AG04450 (cell line): ENCODE results near the gene GSTM1. TPM values are rescaled to one million over a fixed set of nuclear protein-coding genes. Genes with fewer than 3 reads are reported as not detected.
"Not testable (repeated sequence)": the region's sequence is repeated elsewhere in the genome, so short reads cannot be mapped to it uniquely, and the experiment has no call there.

Source experiments
- CTCF ChIA-PET: fragments of 300-600, 350-600 bp; formaldehyde crosslinking; extraction: SDS; loops from one replicate; lab custom pipeline; 2022; ENCODE audit warnings: antibody characterized with exemption, inconsistent platforms; lab: Charles Lee
- POLR2A ChIA-PET: fragments of 350-600 bp; formaldehyde crosslinking; extraction: SDS; loops from one replicate; lab custom pipeline; 2021; ENCODE audit warnings: antibody characterized with exemption, inconsistent platforms; lab: Yijun Ruan, JAX
- DNase-seq: peaks from one replicate; pipeline ENCODE4 v3.0.0-alpha.2; 2011; ENCODE audit warnings: low read depth, low spot score
- H3K27ac ChIP-seq: one replicate; pipeline ENCODE4 v1.5.1; 2012; ENCODE audit warnings: low read depth, low read length, control low read depth
- H3K27me3 ChIP-seq: one replicate; pipeline ENCODE4 v1.6.0; 2012; ENCODE audit warnings: low read length; ENCODE audit not compliant: control insufficient read depth, insufficient read depth
- H3K4me3 ChIP-seq: 2 replicates; pipeline ENCODE4 v1.5.1; 2011; ENCODE audit warnings: mild to moderate bottlenecking, low read depth, low read length, control low read depth
- H3K9me3 ChIP-seq: 2 replicates; pipeline ENCODE4 v1.5.1; 2012; ENCODE audit warnings: low read length; ENCODE audit not compliant: control insufficient read depth, insufficient read depth
- polyA plus RNA-seq: library from polyadenylated mRNA; depleted of rRNA; stranded (reverse); fragments of >200 nt; gene quantifications from 2 replicates; pipeline ENCODE4 v1.2.3, GENCODE V29; 2011
- TF ChIP-seq, protein P1 (sequence below): IDR thresholded peaks from 2 replicates; pipeline ENCODE4 v1.5.1; 2011; ENCODE audit warnings: low read depth, low read length, control low read depth, inconsistent platforms

Gene GSTM1
- polyA plus RNA-seq, 1 experiment = 1.6 TPM

DNA sequence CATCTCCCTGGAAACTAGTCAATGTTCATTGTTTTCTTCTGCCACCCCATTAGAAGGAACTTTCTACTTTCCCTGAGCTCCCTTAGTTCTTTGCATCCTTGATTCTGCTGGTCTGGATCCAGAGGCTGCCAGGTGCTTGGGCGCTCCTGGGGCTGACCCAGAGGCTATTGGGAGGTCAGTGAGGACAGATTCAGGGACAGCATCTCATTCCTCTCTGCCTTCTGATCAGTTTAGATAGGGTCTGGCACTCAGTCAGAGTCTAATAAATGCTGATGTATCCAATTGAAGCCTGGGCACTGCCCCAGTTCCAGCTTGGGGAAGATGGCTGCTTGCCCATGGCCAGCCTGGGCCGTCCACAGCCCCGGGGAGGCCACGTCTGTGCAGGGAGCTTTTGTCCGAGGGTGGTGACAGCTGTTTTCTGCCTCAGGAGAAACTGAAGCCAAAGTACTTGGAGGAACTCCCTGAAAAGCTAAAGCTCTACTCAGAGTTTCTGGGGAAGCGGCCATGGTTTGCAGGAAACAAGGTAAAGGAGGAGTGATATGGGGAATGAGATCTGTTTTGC is 2.3 kb downstream of the GSTM1 start:
- Histone ChIP-seq H3K9me3 (no peaks in the 10 kb centered on the region), H3K27ac (no peak overlapping the region), H3K27me3 (no peaks in the 10 kb centered on the region), H3K4me3 (no peak overlapping the region)
- DNase-seq = no peak
- TF ChIP-seq, protein P1, sequence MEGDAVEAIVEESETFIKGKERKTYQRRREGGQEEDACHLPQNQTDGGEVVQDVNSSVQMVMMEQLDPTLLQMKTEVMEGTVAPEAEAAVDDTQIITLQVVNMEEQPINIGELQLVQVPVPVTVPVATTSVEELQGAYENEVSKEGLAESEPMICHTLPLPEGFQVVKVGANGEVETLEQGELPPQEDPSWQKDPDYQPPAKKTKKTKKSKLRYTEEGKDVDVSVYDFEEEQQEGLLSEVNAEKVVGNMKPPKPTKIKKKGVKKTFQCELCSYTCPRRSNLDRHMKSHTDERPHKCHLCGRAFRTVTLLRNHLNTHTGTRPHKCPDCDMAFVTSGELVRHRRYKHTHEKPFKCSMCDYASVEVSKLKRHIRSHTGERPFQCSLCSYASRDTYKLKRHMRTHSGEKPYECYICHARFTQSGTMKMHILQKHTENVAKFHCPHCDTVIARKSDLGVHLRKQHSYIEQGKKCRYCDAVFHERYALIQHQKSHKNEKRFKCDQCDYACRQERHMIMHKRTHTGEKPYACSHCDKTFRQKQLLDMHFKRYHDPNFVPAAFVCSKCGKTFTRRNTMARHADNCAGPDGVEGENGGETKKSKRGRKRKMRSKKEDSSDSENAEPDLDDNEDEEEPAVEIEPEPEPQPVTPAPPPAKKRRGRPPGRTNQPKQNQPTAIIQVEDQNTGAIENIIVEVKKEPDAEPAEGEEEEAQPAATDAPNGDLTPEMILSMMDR = no peak
- ChIA-PET POLR2A (no interaction called here), CTCF (no interaction called here)

DNA sequence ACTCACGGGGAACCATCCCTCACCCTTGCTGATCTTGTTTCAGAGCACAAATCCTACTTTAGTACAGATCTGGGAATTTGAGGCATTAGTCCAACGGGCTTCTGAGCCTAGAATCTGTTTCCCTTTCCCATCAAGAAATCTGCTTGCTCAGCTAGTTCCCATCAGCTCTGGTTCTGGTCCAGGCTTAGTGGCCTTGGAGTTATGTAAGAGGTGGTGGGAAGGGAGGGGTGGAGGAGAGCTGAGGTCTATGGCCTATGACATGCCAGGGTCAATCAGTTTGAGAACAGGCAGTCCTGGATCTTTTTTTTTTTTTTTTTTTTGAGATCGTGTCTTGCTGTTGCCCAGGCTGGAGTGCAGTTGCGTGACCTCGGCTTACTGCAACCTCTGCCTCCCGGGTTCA is 4.1 kb downstream of the GSTM1 start:
- Histone ChIP-seq H3K27me3 (no peaks in the 10 kb centered on the region), H3K27ac (no peak overlapping the region), H3K9me3 (no peaks in the 10 kb centered on the region), H3K4me3 (no peak overlapping the region)
- ChIA-PET CTCF (no interaction called here), POLR2A (no interaction called here)
- DNase-seq = no peak
- TF ChIP-seq, protein P1 = no peak

GRCh38 chr1:109694400-109694799 is 6.8 kb downstream of the GSTM1 start:
- DNase-seq, H3K27me3 ChIP-seq, H3K4me3 ChIP-seq, H3K9me3 ChIP-seq, CTCF ChIA-PET, POLR2A ChIA-PET, H3K27ac ChIP-seq: not testable (repeated sequence)

DNA sequence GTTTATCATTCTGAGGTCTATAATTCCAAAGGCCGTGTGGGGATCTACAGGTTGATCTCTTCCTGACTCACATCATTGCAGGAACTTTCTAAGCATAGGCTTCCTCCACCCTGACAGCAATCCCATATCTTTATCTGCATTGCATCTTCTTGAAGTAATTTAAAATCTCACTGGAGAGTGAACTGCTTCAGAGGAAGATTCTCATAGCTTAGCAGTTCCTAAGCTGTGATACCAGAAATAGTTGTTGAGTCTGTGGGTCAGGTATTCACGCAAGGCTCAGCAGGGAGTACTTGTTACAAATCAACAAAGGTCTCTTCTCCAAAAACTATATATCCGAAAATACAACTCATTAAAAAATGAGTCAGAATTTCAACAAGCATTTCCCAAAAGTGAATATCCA is 7.5 kb downstream of the GSTM1 start:
- H3K27ac ChIP-seq, CTCF ChIA-PET, H3K9me3 ChIP-seq, POLR2A ChIA-PET, H3K4me3 ChIP-seq, DNase-seq, H3K27me3 ChIP-seq: not testable (repeated sequence)

DNA sequence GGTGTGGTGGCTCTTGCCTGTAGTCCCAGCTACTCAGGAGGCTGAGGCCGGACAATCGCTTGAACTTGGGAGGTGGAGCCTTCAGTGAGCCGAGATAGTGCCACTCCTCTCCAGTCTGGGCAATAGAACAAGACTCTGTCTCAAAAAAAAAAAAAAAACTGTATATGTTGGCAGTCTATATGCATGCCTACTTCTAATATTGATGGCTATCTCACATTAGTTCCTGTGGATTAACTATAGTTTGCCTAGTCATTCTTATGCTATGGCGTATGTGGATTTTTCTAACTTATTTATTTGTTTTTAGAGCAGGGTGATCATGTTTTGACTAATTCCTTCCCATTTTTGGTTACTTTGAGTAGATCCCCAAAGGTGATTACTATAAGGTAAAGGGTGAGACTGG is 9.4 kb downstream of the GSTM1 start:
- Histone ChIP-seq H3K9me3 (no peaks in the 10 kb centered on the region), H3K27ac (no peak overlapping the region), H3K27me3 (no peaks in the 10 kb centered on the region), H3K4me3 (no peak overlapping the region)
- POLR2A ChIA-PET = no interaction called here
- TF ChIP-seq, protein P1 = no peak
- DNase-seq = no peak
- CTCF ChIA-PET = no interaction called here

DNA sequence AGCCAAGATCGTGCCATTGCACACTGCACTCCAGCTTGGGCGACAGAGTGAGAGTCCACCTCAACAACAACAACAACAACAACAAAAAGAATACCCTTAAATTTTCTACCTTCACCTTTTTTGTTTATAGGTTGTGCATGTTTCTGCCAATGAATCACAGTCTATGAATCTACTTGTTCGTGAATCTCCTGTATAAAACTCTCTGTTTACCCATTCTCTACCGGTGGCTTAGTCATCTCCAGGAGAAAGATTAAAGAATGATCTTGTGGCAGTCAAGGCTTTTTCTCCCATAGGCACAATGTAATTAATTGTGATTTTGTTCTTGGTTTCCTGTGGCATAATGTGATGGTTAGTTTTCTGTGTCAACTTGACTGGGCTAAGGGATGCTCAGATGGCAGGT is 10.2 kb downstream of the GSTM1 start:
- DNase-seq, CTCF ChIA-PET, H3K9me3 ChIP-seq, POLR2A ChIA-PET, H3K4me3 ChIP-seq, H3K27me3 ChIP-seq, H3K27ac ChIP-seq: not testable (repeated sequence)

- H3K27me3 ChIP-seq, CTCF ChIA-PET, H3K27ac ChIP-seq, POLR2A ChIA-PET, H3K4me3 ChIP-seq, DNase-seq, H3K9me3 ChIP-seq: not testable (repeated sequence)
Observed at GRCh38 chr1:109702940-109703339, 15.3 kb downstream of the GSTM1 start.
